ENCODE measurements around the gene DES.
"Not testable (repeated sequence)": the region's sequence is repeated elsewhere in the genome, so short reads cannot be mapped to it uniquely, and the experiment has no call there.

The DES gene

DNA sequence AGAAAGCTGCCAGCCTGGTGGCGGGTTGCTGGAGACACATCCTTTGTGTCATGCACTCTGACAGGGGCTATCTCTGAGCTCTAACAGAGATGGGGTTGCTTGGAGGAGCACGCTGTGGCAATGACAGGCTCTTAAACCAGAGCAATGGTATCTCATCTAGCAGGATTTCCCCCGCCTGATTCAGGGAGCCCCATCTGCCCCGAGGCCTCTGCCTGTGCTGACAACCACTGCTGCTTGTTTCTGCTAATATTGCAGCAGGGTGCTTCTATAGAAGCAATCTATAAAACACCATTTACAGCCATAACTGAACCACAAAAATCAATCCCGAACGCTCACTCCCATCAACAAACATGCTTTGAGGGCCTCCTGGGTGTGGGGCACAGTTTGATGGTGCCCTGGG, 17.6 kb upstream of the DES start:
- DNase-seq = no peak

DNA sequence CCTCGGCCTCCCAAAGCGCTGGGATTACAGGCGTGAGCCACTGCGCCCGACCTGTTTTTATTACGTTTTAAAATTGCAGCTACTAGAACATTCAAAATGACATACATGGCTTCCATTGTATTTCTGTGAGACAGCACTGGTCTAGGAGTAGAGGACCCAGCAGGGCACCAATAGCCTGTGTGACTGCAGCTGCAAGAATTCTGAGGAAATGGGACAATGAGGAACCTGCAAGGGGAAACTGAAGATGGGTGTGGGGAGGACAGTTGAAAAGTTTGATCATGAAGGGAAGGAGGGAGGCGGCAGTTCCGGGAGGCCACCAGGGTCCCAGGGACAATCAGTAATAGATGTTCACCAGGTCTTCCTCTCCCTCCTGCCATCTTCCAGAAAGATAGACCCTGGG, 16.6 kb upstream of the DES start:
- DNase-seq = no peak

DNA sequence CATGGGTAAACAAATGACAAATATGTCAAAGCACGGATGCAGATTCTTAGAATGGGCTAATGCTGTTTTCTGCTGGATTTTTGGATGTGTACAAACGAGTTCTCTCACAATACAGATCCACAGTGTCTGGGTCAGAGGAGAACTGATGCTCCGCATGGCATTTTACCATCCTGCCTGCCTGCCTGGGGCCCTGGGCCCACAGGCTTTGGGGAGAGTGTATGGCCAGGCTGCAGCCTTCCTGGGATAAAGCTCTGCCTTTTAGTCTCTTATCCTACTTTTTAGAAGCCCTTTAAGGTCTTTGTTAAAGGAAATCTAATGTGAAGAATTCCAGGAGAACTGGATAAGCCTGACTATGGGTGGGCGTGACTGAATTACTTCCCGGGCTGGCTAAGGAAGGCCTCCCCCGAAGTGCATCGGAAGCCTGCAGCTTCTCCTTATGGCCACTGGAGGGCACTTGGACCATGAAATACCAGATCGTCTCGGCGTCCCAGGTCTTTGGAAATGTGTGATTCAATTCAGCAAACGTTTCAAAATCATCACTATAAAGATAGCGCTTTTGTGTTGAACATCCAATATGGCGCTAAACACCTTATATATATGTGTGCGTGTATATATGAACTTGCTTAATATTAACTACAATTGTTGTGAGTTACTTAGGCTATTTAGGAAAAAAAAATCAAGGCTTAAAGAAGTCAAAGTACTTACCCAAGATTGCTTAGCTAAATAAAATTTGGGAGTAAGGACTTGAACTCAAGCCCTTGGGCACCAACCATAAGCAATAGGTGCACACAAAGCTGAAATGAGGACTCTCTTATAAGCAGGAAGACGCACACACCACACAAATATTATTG, 15.3 kb upstream of the DES start:
- DNase-seq = peak; percentile 72

DNA sequence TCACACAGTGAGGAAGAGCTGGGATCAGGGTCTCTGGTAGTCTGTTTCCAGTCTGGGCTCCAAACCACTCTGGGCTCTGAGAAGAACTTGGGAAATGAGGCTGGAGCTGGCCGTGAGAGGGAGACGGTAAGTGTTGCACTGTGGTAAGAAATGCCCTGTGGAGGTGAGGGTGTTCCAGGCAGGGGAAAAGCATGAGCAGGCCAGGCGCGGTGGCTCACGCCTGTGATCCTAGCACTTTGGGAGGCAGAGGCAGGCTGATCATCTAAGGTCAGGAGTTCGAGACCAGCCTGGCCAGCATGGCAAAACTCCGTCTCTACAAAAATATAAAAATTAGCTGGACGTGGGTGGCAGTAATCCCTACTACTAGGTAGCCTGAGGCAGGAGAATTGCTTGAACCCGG, 14.3 kb upstream of the DES start:
- no peak for DNase-seq

DNA sequence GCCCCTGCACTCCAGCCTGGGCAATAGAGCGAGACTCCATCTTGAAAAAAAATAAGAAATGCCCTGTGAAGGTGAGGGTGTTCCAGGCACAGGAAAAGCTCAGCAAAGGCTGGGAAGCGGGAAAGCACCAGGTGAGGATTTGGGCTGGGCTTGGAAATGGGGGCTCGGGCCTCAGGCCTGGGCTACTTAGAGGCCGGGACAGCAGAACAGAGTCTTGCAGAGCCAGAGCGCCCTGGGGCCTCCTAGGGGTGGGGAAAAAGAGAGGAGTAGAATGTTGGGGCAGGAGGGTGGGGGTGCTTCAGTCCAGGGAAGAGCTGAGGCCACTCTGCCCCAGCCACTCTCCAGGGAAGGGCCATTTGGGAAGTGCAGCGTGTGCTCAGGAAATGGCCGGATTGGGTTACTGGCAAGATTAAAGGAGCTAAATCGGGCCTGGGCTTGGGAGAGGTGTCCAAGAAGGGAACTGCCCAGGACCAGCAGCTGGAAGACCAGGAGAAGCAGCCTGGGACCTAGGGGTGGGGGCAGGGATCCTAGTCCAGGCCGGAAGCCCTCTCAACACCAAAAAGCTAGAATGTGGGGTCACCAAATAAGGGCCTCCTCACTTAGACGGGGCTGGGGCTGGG, 13.8 kb upstream of the DES start:
- DNase-seq = no peak

DNA sequence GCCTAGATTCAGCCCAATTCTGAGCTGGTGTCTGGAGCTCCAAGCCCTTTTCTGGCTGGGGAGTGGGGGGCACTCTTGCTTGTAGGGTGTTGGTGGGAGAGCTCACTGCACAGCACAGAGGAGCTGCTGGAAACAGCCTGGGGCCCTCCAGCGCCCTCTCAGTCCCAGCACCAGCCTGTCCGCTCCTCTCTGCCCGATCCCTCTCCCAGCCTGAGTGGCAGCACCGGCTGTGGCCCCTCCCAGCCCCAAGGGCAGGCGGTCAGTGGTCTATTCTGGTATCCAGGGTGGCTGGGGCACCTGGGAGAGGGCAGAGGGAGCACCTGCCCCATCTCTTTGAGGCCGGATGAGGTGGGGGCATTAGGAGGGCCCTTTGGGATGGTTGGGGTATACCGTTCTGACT, 13.2 kb upstream of the DES start:
- no peak for DNase-seq

DNA sequence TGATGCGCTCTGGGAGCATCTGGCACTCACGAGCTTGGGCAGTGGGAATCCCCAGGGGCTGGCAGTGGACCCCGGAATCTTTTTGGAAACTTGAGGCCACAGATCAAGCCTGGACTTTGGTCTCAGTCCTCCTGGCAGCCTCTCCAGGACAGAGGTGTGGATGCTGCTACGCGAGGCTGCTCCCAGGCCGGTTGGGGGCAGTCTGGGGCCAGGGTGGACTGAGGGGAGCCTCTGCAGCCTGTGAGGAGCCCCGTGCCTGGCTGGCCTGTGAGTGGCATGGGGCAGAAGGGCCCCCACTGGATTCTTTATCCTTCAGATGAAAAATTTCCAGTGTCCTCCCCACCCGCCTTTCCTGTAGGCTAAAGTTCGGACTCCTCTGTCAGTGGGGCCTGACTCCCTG, 12.7 kb upstream of the DES start:
- DNase-seq = no peak

DNA sequence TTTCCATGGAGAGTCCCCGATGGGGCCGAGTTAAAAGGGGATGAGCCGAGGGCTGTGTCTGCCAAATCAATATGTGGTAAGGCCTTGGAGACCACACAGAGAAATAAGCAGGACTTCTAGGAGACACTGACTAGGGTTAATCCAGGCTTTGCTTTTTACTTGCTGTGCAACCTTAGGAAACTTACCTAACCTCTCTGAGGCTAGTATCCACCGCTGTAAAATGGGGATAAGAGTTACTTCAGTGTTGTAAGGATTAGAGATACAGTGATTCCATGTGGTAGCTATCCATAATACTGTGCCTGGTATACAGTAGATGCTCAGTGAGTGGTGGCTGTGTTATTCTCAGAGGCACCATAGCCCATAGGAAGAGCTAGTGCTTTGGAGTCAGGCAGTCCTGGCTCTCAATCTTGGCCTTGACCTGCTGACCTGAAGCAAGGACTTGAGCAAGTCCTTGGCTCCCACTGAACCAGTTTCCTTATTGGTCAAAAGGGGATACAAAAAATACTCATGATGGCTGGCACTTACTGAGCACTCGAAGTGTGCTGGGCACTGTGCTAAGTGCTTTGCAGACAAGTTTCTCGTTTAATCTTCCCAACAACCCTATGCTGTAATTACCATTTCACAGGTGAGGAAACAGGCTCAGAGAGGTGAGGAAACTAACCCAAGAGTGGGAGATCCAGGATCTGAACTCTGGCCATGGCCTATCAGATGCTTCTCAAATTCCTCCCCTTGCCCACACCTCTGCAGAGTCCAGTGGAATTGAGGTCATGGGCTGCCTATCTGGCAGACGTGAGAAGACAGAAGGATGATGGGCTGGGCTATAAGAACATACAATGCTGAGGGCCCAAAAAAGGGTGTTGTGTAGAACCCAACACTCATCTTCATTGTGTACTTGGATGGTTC, 12.0 kb upstream of the DES start:
- no peak for DNase-seq

DNA sequence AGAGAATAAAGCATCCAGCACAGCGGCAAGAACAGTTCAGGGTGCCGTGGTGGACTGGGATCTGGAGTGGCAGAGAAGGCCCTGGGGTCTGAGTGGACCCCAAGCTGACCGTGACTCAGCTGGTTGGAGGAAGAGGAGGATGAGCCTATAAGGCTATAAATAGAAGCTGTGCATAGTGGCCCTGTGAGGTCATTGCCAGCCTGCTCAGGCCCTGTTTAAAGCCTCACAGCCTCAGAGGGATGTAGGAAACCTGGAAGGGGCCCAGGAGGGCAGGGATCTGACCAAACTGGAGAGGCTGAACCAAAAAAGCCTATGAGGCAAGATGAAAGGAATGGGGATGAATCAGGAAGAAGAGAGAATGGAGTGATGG, 11.3 kb upstream of the DES start:
- DNase-seq = no peak

DNA sequence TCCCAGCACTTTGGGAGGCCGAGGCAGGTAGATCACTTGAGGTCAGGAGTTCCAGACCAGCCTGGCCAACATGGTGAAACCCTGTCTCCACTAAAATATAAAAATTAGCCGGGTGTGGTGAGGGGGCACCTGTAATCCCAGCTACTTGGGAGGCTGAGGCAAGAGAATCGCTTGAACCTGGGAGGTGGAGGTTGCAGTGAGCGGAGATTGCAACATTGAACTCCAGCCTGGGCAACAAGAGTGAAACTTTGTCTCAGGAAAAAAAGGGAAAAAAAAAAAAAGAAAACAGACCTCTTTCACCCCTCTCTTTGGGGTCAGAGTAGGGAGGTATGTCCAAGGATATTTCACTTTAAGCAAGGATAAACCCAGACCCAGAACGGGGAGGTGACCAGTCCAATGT, 10.8 kb upstream of the DES start:
- not testable (repeated sequence) for DNase-seq

DNA sequence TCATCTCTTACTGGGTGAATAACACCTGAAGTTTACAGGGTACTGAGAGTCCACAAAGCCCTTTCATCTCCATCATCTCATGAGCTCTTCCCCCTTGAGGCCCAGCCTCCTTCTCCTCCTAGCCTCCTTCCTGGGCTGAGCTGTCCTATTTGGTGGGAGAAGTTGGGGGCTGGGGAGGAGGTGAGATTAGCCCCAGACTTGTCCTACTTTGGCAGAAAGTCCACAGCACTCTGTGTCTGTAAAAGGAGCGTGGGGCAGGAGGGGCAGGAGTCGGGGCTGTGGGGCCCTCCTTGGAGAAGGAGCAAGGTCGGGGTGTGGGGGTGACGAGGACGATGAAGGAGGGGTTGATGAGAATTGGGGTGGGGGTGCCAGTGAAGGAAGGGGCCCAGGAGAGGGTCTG, 10.0 kb upstream of the DES start:
- DNase-seq = no peak

DNA sequence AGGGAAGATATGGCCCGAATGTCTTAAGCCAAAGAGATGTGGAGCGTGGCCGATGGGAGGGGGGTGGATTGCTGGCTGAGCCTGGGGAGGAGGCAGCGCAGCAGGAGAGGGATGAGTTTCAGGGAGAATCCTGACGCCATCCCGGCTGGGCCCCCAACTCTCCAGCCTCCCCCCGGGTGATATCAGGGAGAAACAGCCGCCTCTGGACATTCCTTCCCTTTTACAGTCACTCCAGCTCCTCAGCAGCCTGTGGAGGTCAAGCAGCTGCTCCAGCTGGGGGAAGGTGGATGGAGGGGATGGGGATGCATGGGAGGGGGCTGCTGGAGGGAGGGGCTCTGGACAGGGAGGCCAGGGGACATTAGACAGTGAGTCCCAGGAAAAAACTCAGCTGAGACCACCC, 9.5 kb upstream of the DES start:
- no peak for DNase-seq

DNA sequence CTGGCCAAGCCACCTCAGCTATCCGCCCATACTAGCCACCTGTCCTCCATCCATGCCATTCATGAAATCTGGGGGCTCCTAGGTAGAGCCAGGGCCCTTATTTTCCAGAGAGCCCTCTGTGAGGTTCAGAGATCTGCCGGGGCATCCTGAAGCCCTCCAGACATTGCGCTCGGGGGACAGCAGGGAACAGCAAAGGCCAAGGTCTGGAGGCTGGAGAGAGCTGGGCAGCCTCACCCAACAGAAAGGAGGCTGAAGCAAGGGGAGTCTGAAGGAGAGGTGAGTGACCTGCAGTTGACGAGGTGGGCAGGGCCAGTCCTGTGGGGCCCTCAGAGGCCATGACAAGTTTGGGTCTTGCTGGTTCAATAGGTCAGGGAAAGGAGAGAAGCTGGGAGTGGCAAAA, 8.6 kb upstream of the DES start:
- no peak for DNase-seq

DNA sequence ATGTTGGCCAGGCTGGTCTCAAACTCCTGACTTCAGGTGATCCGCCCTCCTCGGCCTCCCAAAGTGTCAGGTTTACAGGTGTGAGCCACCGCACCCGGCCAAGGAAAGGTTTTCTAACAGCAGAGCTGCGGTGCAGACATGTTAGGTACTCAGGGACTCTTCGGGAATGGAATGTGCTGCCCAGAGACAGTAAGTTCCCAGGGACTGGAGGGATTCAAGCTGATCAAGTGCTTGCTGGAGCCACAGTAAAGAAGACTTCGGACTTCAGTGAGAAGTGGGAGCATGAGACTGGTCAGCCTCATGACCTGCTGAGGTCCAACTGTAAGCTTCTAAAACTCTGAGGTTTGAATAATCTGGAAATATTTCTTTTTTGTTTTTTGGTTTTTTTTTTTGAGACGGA, 7.8 kb upstream of the DES start:
- DNase-seq = no peak

DNA sequence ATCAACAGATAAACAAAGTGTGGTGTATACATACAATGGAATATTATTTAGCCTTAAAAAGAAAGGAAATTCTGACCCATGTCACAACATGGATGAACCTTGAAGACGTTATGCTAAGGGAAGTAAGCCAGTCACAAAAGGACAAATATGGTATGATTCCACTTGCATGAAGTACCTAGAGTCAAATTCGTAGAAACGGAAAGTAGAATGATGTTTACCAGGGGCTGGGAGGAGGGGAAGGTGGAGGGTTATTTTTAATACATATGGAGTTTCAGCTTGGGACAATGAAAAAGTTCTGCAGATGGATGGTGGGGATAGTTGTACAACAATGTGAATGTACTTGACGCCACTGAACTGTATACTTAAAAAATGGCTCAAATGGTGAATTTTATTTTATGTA, 3.3 kb upstream of the DES start:
- no peak for DNase-seq

DNA sequence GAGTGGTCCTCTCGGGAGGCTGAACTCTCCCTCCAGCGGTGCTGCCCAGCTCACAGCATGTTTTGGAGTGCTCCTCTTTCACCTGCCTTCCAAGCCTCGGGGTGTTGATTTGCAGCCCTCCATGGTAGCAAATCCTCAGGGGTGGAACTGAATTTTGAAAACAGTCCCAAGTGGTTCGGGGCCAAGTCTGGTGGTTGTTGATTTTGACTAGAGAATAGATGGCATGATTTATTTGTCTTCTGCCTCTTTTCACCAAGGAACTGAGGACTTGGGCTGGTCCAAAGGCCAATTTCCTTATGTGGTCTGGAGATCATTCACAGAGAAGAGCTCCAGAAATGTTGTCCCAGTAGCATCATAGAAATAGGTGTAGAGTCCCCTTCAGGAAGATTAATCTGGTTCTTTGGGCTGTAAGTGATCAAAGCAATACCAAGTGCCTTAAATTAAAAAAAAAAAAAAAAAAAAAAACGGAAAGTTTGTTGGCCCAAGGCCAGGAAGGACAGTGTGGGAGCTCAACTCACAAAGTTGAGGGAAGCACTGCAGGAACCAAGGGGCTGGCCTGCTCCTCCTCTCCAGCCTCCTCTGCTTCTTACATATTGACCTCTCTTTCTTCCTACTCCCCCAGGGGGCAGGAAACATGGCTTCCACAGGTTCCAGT, 2.5 kb upstream of the DES start:
- no peak for DNase-seq

DNA sequence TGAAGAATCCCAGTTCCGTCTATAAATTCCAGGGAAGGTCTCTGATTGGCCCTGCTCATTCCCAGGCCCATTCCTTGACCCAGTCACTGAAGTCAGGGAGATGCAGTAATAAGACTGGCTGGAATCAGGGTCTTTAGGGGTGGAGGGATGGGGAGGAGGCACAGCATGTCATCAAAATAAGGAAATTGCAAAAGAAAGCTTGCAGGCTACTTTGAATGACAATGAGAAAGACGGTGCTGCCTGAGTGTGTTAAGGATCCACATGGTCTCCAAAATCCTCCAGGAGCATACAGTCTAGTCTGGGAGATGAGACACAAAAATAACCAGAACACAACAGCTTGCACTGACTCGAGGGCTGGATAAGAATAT, 2.0 kb upstream of the DES start:
- DNase-seq = no peak

DNA sequence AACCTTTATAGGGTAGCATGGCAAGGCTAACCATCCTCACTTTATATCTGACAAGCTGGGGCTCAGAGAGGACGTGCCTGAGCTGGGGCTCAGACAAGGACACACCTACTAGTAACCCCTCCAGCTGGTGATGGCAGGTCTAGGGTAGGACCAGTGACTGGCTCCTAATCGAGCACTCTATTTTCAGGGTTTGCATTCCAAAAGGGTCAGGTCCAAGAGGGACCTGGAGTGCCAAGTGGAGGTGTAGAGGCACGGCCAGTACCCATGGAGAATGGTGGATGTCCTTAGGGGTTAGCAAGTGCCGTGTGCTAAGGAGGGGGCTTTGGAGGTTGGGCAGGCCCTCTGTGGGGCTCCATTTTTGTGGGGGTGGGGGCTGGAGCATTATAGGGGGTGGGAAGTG, 1.2 kb upstream of the DES start:
- no peak for DNase-seq

DNA sequence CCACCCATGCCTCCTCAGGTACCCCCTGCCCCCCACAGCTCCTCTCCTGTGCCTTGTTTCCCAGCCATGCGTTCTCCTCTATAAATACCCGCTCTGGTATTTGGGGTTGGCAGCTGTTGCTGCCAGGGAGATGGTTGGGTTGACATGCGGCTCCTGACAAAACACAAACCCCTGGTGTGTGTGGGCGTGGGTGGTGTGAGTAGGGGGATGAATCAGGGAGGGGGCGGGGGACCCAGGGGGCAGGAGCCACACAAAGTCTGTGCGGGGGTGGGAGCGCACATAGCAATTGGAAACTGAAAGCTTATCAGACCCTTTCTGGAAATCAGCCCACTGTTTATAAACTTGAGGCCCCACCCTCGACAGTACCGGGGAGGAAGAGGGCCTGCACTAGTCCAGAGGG, 803 bp upstream of the DES start:
- DNase-seq = no peak

DNA sequence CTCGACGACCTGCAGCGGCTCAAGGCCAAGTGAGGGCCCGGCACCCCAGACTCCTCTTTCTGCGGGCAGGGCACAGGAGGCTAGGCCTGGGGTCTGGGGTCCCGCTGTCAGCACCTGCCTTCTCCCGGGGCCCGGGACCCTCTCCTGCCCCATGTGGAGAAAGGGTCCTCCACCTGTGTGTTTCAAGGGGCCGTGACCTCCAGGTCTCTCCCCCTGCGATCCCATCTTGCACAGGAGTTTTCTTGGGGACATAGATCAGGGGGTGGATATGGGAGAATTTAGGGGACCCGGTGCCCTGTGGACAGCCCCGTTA, 791 bp downstream of the DES start:
- no peak for DNase-seq

DNA sequence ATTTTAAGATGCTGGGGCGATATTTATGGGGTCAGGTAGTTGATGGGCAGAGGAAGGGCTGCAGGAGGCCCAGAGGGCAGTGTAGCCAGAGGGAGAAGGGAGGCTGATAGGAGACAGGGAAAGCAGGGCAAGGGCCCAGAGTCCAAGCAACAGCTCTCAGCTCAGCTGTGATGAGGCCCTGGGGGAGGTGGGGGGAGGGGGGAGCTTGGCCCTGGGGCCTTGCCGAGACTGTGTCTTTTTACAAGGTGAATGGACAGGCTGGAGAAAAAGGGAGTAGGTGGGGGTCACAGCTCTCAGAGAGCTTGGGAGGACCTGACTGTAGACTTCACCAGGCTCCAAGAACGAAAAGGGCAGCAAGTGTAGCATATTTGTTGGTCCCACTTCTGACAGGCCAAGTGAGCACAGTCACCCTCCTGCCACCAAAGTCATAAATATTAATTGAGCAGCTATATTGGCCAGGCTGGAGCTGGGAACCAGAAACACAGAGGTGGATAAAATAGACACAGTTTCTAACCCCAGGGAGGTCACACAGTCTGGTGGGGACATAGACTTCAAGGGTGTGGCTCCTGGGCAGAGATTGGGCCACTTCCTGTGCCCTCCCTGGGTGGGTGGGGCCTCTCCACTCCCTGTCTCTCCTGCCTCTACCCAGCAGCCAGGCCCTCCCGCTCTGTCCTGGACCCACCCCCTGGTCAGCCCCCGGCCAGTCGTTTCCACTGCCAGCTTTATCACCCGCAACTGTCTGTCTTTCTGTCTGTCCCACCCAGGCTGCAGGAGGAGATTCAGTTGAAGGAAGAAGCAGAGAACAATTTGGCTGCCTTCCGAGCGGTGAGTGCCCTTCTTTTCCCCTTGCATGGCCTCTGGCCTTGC, 1.4 kb downstream of the DES start:
- no peak for DNase-seq

DNA sequence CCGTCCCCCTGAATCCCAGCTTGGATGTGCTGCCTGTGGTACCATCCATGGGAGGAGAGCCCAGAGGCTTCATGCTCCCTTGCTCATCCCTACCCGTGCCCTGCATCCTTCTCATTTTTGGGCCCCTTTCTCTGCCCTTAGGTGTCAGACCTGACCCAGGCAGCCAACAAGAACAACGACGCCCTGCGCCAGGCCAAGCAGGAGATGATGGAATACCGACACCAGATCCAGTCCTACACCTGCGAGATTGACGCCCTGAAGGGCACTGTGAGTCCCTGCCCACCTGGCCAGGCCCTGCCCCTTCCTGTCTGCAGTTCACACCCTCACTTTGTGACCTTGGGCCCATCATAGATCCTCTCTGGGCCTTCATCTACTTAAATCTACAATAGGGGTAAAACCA, 2.5 kb downstream of the DES start:
- no peak for DNase-seq

DNA sequence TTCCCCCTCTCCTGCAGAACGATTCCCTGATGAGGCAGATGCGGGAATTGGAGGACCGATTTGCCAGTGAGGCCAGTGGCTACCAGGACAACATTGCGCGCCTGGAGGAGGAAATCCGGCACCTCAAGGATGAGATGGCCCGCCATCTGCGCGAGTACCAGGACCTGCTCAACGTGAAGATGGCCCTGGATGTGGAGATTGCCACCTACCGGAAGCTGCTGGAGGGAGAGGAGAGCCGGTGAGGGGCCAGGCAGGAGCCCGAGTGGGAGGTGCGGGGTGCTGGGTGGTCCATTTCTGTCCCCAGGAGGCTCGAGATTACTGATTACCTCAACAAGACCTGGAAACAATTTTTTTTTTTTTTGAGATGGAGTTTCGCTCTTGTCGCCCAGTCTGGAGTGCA, 3.1 kb downstream of the DES start:
- no peak for DNase-seq
